ENCODE data around the gene TAF11L3.
"Not testable (repeated sequence)": the region's sequence is repeated elsewhere in the genome, so short reads cannot be mapped to it uniquely, and the experiment has no call there.

TAF11L3 gene

DNA sequence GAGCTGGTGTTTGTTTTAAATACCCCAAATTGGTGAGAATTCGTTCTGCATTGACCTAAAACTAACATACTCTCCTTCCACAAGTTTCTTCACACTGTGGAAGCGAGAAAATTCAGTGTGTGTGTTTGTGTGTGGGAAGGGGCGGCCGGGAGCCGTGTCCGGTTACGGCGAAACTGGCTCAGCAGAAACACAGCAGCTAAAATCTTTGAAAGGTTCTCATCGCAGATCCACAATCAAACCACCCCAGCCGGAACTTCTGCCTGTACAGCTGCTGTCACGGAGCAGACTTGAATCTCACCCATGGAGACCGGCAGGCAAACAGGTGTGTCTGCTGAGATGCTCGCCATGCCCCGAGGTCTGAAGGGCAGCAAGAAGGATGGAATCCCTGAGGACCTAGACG lies at the start of gene TAF11L3:
TAF11L3 (plus strand) TSS at position 301 of the 400 bp plus-strand sequence.
- not testable (repeated sequence) for FAIRE-seq

GRCh38 chr5:17470064-17470463 lies 48.1 kb upstream of the TAF11L3 start:
- FAIRE-seq: no peak

GRCh38 chr5:17475064-17475463 lies 43.1 kb upstream of the TAF11L3 start:
- FAIRE-seq: not testable (repeated sequence)

GRCh38 chr5:17477043-17477442 lies 41.1 kb upstream of the TAF11L3 start:
- no peak for FAIRE-seq

DNA sequence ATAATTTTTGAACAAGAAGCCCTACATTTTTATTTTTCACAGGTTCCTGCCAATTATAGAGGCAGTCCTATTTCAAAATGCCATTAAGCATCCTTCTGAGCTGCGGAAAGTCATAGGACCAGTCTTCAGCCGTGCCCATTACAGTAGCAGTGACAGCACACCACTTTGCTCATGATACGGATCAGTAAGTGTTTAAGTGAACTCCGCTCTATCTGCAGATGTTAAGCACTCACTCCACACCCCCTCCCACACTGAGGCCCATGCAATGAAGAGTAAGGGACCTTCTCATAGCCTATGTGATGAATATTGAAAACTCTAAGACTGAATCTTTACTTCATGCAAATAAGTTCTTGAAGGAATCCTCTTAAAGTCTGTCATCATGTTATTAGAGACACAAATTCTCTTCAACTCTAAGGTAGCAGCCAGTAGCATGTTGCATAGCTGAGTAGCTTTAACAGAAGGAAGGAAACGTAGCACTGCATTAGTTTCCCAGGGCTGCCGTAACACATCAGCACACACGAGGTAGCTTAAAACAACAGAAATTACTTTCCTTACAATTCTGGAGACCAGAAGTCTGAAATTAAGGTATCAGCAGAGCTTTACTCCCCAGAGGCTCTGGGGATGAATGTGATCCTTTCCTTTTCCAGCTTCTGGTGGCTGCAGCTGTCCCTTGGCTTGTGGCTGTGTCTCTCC lies 40.4 kb upstream of the TAF11L3 start:
- no peak for FAIRE-seq

DNA sequence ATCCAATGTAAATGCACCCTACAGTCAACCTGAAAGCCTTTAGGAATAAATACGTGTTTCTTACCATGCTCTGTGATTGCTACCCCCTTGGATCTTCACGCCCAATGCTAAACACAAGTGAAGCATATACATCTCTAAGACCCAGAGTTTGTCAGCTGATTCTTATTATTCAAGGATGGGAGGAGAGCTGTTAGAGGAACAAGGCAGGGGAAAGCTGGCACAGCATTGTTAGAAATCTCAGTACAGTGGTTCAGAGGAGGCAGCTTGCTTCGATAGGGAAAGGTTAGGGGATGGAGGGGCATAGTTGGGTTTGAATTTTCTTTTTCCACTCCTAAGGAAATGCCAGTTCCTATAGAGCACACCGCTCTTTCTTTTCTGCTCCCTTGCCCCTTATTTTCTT lies 36.8 kb upstream of the TAF11L3 start:
- FAIRE-seq: no peak

DNA sequence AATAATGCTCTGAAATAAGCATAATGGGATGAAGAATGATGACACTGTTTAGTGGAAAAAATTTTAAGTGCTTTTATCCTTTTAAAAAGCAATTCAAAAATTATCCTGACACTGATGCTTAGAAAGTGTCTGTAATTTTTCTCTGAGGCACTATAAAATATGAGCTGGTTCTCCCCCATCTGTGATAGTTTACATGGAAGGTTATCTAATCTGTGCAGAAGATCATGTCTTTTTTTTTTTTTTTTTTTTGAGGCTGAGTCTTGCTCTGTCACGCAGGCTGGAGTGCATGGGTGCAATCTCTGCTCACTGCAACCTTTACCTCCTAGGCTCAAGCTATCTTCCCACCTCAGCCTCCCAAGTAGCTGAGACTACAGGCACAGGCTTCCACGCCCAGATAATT lies 35.4 kb upstream of the TAF11L3 start:
- FAIRE-seq: no peak

GRCh38 chr5:17486464-17487173 lies 31.5 kb upstream of the TAF11L3 start:
- FAIRE-seq: not testable (repeated sequence)

DNA sequence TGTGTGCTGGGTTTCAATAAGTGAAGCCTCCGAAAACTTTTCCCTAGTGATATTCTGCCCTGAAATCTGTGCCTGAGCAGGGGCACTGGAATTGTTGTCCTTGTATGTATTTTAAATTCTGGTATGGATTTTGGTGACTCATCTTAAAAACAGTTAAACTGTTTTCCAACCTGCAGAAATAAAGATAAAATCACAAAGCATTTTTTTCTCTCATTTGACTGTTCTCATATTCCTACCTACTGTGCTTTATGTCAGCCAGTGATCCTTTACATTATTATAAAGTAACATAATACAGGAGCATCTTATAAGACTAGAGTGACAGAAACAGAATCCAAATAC lies 31.0 kb upstream of the TAF11L3 start:
- no peak for FAIRE-seq

DNA sequence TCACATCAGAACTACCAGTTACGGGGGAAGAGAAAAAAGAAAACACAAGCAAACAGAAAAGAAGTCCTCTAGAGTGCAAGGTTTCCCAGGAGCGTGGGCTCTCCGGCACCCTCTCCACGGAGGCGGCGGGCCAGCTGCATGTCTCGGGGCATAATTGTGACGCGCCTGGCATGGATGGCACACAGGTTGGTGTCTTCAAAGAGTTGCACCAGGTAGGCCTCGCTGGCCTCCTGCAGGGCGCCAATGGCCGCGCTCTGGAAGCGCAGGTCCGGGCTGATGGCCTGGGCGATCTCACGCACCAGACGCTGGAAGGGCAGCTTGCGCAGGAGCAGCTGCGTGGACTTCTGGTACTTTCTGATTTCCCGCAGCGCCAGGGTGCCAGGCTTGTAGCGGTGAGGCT lies 26.9 kb upstream of the TAF11L3 start:
- FAIRE-seq: not testable (repeated sequence)

GRCh38 chr5:17492770-17493169 lies 25.4 kb upstream of the TAF11L3 start:
- no peak for FAIRE-seq

- FAIRE-seq: no peak
Observed at GRCh38 chr5:17497446-17497845, 20.7 kb upstream of the TAF11L3 start.

DNA sequence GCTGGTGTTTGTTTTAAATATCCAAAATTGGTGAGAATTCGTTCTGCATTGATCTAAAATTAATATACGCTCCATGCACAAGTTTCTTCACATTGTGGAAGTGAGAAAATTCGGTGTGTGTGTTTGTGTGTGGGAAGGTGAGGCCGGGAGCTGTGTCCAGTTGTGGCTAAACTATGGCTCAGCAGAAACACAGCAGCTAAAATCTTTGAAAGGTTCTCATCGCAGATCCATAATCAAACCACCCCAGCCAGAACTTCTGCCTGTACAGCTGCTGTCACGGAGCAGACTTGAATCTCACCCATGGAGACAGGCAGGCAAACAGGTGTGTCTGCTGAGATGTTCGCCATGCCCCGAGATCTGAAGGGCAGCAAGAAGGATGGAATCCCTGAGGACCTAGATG lies 20.2 kb upstream of the TAF11L3 start, which contains the start of gene TAF11L2:
TAF11L2 (plus strand) TSS at position 301 of the 400 bp plus-strand sequence.
- not testable (repeated sequence) for FAIRE-seq

DNA sequence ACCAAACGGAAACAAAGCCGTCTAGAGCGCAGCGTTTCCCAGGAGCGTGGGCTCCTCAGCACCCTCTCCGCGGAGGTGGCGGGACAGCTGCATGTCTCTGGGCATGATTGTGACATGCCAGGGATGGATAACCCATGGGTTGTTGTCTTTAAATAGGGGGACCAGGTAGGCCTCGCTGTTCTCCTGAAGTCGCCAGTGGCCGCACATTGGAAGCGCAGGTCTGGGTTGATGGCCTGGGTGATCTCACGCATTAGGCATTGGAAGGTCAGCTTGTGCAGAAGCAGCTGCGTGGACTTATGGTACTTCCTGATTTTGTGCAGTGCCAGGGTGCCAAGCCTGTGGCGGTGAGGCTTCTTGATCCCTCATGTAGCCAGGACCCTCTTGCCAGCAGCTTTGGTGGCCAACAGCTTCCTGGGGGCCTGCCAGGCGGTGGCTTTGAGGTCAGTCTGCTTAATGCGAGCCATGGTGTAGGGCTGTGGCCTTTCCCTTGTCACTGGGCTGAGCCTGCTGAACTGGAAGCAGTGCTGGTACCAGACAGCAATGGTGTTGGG lies 6.3 kb upstream of the TAF11L3 start:
- no peak for FAIRE-seq

DNA sequence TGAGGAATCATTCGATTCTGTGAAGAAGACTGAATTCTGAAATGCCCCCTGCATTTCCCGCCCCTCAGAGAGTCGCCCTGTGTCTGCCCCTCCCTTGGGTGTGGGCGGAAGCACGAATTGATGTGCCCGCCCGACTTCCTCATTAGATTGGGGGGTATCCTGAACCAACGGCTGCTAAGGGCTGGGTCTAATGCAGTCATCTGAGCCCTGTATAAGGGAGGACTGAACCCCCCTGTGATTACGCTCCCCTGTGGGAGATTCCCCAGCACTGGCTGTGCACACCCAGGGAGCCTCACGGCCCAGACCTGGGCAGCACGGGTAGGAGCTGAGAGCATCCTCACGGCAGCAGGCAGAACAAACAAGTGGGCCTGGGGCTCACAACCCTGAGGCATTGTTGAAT lies 641 bp upstream of the TAF11L3 start:
- FAIRE-seq: not testable (repeated sequence)

DNA sequence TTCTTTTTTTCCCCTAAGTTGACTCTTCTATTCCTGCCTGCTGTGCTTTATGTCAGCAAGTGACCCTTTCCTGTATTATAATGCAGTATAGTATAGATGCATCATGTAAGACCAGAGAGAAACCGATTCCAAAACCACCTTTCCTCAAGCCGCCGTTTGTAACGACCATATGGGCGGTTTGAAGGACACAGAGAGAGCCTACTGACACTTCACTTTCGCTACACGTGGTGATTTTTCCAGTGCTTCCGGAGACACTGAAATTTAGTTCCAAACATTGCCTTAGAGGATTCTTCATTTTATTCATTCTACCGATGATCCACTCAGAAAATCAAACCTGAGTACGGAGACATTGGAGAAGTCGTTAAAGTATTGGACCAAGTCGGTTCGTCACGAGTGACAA lies 1.3 kb downstream of the TAF11L3 start:
- FAIRE-seq: not testable (repeated sequence)

DNA sequence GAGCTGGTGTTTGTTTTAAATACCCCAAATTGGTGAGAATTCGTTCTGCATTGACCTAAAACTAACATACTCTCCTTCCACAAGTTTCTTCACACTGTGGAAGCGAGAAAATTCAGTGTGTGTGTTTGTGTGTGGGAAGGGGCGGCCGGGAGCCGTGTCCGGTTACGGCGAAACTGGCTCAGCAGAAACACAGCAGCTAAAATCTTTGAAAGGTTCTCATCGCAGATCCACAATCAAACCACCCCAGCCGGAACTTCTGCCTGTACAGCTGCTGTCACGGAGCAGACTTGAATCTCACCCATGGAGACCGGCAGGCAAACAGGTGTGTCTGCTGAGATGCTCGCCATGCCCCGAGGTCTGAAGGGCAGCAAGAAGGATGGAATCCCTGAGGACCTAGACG lies 3.3 kb downstream of the TAF11L3 start, which contains the start of gene TAF11L4:
TAF11L4 (plus strand) TSS at position 301 of the 400 bp plus-strand sequence.
- not testable (repeated sequence) for FAIRE-seq

- FAIRE-seq: not testable (repeated sequence)
Observed at GRCh38 chr5:17524935-17525334, 6.8 kb downstream of the TAF11L3 start, which contains the start of gene TAF11L5. Gene TAF11L5 (plus strand): TSS chr5:17525235.

DNA sequence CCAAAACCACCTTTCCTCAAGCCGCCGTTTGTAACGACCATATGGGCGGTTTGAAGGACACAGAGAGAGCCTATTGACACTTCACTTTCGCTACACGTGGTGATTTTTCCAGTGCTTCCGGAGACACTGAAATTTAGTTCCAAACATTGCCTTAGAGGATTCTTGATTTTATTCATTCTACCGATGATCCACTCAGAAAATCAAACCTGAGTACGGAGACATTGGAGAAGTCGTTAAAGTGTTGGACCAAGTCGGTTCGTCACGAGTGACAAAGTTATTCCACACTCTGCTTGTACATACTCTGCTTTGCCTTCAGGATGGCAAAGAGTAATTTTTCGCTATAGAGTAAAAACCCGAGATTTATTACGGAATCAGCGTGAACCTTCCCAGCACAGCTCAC lies 8.3 kb downstream of the TAF11L3 start:
- not testable (repeated sequence) for FAIRE-seq

DNA sequence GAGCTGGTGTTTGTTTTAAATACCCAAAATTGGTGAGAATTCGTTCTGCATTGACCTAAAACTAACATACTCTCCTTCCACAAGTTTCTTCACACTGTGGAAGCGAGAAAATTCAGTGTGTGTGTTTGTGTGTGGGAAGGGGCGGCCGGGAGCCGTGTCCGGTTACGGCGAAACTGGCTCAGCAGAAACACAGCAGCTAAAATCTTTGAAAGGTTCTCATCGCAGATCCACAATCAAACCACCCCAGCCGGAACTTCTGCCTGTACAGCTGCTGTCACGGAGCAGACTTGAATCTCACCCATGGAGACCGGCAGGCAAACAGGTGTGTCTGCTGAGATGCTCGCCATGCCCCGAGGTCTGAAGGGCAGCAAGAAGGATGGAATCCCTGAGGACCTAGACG lies 10.2 kb downstream of the TAF11L3 start, which contains the start of gene TAF11L6:
TAF11L6 (plus strand) TSS at position 301 of the 400 bp plus-strand sequence.
- FAIRE-seq: not testable (repeated sequence)
